Upper lobe of left lung (tissue), 4 donors: ENCODE data around the gene FAM217A.

Experiments
- CTCF ChIP-seq, 6 experiments: fragments of 450-650 bp in 4 of 6; fragments of 200-600 bp in 2 of 6; sonication (generic) in 2 of 6; IDR thresholded peaks; one replicate each; pipeline ENCODE4 v1.5.1; 2016 to 2019; ENCODE audit warnings: antibody characterized with exemption in 6 of 6
- POLR2AphosphoS5 ChIP-seq, 2 donors: sonication (generic); formaldehyde crosslinking; IDR thresholded peaks; one replicate each; pipeline ENCODE4 v1.5.1; 2017; ENCODE audit warnings: antibody characterized with exemption in 2 of 2

GRCh38 chr6:4030669-4031068 lies 48.3 kb downstream of the FAM217A start:
- TF ChIP-seq CTCF (IDR thresholded peaks at IDR 0.05): no peak
- TF ChIP-seq POLR2AphosphoS5 (IDR thresholded peaks at IDR 0.05): no peak
